Measurements from ENCODE around the gene OR5AC2. TPM values are rescaled to one million over a fixed set of nuclear protein-coding genes. Genes with fewer than 3 reads are reported as not detected.

The OR5AC2 gene
- total RNA-seq, 2 donors from 2014 or later = not detected

- intact Hi-C loops (cut with DNase I) = no loop called here
- ATAC-seq (no peak), DNase-seq (no peak)
- no peaks in the 10 kb centered on the region for H3K4me1 ChIP-seq
- H3K27me3 ChIP-seq = no peaks in the 10 kb centered on the region
- H3K27ac ChIP-seq = no peak overlapping the region
- TF ChIP-seq POLR2A (IDR thresholded peaks at IDR 0.05) (no peak), CTCF (IDR thresholded peaks at IDR 0.05) (no peak)
- WGBS, 2 donors = 33% methylated on average over 7 of the region's 7 CpGs
- H3K36me3 ChIP-seq (replicated peaks in 1 of 2; ENCODE audit: insufficient read depth in 1 of 2, low read depth in 2 of 2) = no peaks in the 10 kb centered on the region
- no peak overlapping the region for H3K4me3 ChIP-seq
- no peaks in the 10 kb centered on the region for H3K9me3 ChIP-seq
These were observed 28.6 kb upstream of the OR5AC2 start for GRCh38 chr3:98058244-98058960.

- Histone ChIP-seq H3K27me3 (no peaks in the 10 kb centered on the region), H3K4me3 (no peak overlapping the region), H3K36me3 (replicated peaks in 1 of 2; ENCODE audit: insufficient read depth in 1 of 2, low read depth in 2 of 2) (no peaks in the 10 kb centered on the region), H3K4me1 (no peaks in the 10 kb centered on the region), H3K9me3 (no peaks in the 10 kb centered on the region), H3K27ac (no peak overlapping the region)
- ATAC-seq (no peak), DNase-seq (no peak)
- TF ChIP-seq POLR2A (IDR thresholded peaks at IDR 0.05) (no peak), CTCF (IDR thresholded peaks at IDR 0.05) (no peak)
- intact Hi-C loops (cut with DNase I) = no loop called here
- 38 to 41% methylated on average over 2 of the region's 2 CpGs for WGBS, 2 donors
These were observed 18.1 kb upstream of the OR5AC2 start for GRCh38 chr3:98068824-98069223.

GRCh38 chr3:98070840-98071239 lies 16.1 kb upstream of the OR5AC2 start:
- WGBS, 2 donors = 8 to 19% methylated on average over 2 of the region's 2 CpGs
- Histone ChIP-seq H3K27me3 (no peaks in the 10 kb centered on the region), H3K27ac (no peak overlapping the region), H3K36me3 (replicated peaks in 1 of 2; ENCODE audit: insufficient read depth in 1 of 2, low read depth in 2 of 2) (no peaks in the 10 kb centered on the region), H3K4me3 (no peak overlapping the region), H3K9me3 (no peaks in the 10 kb centered on the region), H3K4me1 (no peaks in the 10 kb centered on the region)
- DNase-seq (no peak), ATAC-seq (no peak)
- intact Hi-C loops (cut with DNase I) = no loop called here
- TF ChIP-seq CTCF (IDR thresholded peaks at IDR 0.05) (no peak), POLR2A (IDR thresholded peaks at IDR 0.05) (no peak)

- Histone ChIP-seq H3K4me3 (no peak overlapping the region), H3K27me3 (no peaks in the 10 kb centered on the region), H3K27ac (no peak overlapping the region), H3K36me3 (replicated peaks in 1 of 2; ENCODE audit: insufficient read depth in 1 of 2, low read depth in 2 of 2) (no peaks in the 10 kb centered on the region), H3K4me1 (no peaks in the 10 kb centered on the region), H3K9me3 (no peaks in the 10 kb centered on the region)
- DNase-seq = no peak
- intact Hi-C loops (cut with DNase I) = no loop called here
- WGBS, 2 donors = 0 to 14% methylated on average over 1 of the region's 1 CpG
- ATAC-seq = no peak
- TF ChIP-seq CTCF (IDR thresholded peaks at IDR 0.05) (no peak), POLR2A (IDR thresholded peaks at IDR 0.05) (no peak)
These were observed 13.5 kb upstream of the OR5AC2 start for GRCh38 chr3:98073486-98073885.

- no peak for DNase-seq
- TF ChIP-seq CTCF (IDR thresholded peaks at IDR 0.05) (no peak), POLR2A (IDR thresholded peaks at IDR 0.05) (no peak)
- ATAC-seq = no peak
- Histone ChIP-seq H3K36me3 (replicated peaks in 1 of 2; ENCODE audit: insufficient read depth in 1 of 2, low read depth in 2 of 2) (no peaks in the 10 kb centered on the region), H3K27me3 (no peaks in the 10 kb centered on the region), H3K4me3 (no peak overlapping the region), H3K27ac (no peak overlapping the region), H3K4me1 (no peaks in the 10 kb centered on the region), H3K9me3 (peaks cover 0 to 6% (median 0%) of the 10 kb centered on the region in 3 donors)
- WGBS, 2 donors = 57 to 62% methylated on average over 5 of the region's 5 CpGs
- intact Hi-C loops (cut with DNase I) = no loop called here
These were observed 8.9 kb downstream of the OR5AC2 start for GRCh38 chr3:98095882-98096281.

All from body of pancreas (tissue), 4 donors.